ENCODE results near the gene KCNG4. TPM values are rescaled to one million over a fixed set of nuclear protein-coding genes. Genes with fewer than 3 reads are reported as not detected.

The KCNG4 gene
- total and polyA plus RNA-seq, 7 experiments from 2014 or later, result not detected

DNA sequence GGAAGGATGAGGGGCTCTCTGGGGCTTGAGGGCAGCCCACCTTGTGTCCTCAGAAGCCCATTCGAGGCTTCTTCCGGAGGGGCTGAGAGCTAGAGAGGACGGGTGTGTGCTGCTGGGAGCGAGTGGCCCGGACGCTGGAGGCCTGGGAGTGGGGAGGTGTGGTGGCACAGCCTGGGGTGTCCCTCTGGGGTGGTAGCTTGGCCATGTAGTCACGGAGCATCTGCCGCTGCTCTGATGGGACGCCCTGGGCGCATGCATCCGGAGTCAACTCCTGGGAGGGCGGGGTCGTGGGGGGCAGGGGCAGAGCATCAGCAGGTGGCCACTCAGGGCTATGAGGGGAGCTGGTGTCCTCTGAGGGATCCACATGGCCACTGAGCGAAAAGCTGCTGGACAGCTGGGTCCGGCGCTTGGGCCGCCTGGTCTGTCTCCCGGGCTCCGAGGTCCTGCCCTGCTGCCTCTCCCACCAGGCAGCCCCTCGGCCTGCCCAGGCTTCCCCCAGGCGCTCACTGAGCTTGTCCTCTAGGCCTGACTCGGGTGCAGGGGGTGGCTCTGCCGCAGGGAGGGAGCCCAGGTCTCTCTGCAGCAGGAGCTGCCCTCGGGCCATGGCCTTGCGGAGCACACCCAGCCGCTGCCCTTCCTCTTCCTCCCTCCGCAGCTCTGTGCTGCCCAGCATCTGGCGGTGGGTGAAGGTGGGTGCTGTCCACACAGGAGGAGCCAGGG, 60.8 kb downstream of the KCNG4 start:
- Histone ChIP-seq H3K27ac (ENCODE audit: low read depth, low read length) (no peak overlapping the region), H3K27me3 (ENCODE audit: control insufficient read depth in 2 of 2, insufficient read depth in 2 of 2, low read length in 2 of 2) (no peaks in the 10 kb centered on the region), H3K9me3 (ENCODE audit: control insufficient read depth in 2 of 3, low read length in 3 of 3) (no peaks in the 10 kb centered on the region), H3K36me3 (ENCODE audit: control insufficient read depth in 2 of 3, insufficient read depth in 3 of 3, low read length in 3 of 3) (peaks cover 0 to 65% (median 9%) of the 10 kb centered on the region in 3 experiments), H3K4me3 (ENCODE audit: low read length) (no peak overlapping the region), H3K4me1 (ENCODE audit: control insufficient read depth in 2 of 2, insufficient read depth in 2 of 2, low read length in 2 of 2) (no peaks in the 10 kb centered on the region)
- Mint-ChIP-seq H3K36me3 (peaks cover 0 to 15% (median 5%) of the 10 kb centered on the region in 5 donors), H3K27me3 (peaks cover 0 to 2% (median 0%) of the 10 kb centered on the region in 5 donors), H3K9me3 (no peaks in the 10 kb centered on the region), H3K4me1 (peaks cover 4 to 9% (median 8%) of the 10 kb centered on the region in 7 donors), H3K4me3 (no peak overlapping the region), H3K27ac (peak overlapping the region in 1 of 9 donors; percentile 59)
- ATAC-seq, result no peak
- intact Hi-C loops (cut with micrococcal nuclease), result no loop called here
- POLR2A ChIA-PET, result no interaction called here
- DNase-seq, result no peak
- CTCF ChIA-PET, result interaction anchor here (0.6 kb wide), 1 partner anchor 92 kb away, joined by 4 read pairs; no protein-coding TSS in a partner anchor

DNA sequence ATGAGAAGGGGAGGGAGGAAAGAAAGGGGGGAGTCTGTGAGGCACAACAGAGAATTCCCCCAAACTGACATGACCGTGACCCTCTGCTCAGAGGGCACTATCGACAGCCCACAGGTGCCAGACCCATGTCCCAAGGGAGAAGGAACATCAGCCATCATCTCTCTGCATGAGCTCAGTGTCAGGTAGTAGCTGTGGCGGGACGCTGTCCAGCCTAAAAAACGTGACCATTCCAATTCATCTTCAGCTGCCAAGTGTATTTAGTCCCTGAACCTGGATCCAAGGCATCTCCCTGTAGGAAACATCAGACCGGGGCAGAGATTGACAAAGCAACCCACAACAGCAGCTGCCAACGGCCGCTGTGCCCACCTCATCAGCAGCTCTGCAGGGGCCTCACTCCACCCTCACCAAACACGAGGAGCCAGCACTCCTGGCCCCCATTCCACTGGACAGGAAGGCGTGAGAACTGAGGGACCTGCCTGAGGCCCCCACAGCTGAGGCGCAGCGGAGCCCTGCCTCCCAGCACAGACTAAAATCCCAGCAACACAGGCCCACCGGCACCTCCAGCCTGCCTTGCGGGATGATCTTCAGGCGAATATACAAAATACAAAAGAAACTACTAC, 61.6 kb downstream of the KCNG4 start:
- ChIA-PET CTCF (interaction anchor here (0.7 kb wide), 1 partner anchor 137 kb away, joined by 3 read pairs; no protein-coding TSS in a partner anchor), POLR2A (no interaction called here)
- Mint-ChIP-seq H3K27me3 (peaks cover 0 to 2% (median 0%) of the 10 kb centered on the region in 5 donors), H3K4me3 (no peak overlapping the region), H3K9me3 (no peaks in the 10 kb centered on the region), H3K36me3 (peaks cover 0 to 13% (median 5%) of the 10 kb centered on the region in 5 donors), H3K27ac (peak overlapping the region in 1 of 9 donors; percentile 2), H3K4me1 (peaks cover 4 to 7% (median 6%) of the 10 kb centered on the region in 7 donors)
- no peak for DNase-seq
- no peaks in the 10 kb centered on the region for H3K4me1 ChIP-seq (ENCODE audit: control insufficient read depth in 2 of 2, insufficient read depth in 2 of 2, low read length in 2 of 2)
- ATAC-seq, result no peak
- H3K9me3 ChIP-seq (ENCODE audit: control insufficient read depth in 2 of 3, low read length in 3 of 3), result no peaks in the 10 kb centered on the region
- H3K27me3 ChIP-seq (ENCODE audit: control insufficient read depth in 2 of 2, insufficient read depth in 2 of 2, low read length in 2 of 2), result no peaks in the 10 kb centered on the region
- H3K36me3 ChIP-seq (ENCODE audit: control insufficient read depth in 2 of 3, insufficient read depth in 3 of 3, low read length in 3 of 3), result peaks cover 0 to 57% (median 9%) of the 10 kb centered on the region in 3 experiments
- no peak overlapping the region for H3K4me3 ChIP-seq (ENCODE audit: low read length)
- intact Hi-C loops (cut with micrococcal nuclease), result no loop called here
- no peak overlapping the region for H3K27ac ChIP-seq (ENCODE audit: low read depth, low read length)

- peaks cover 4 to 6% (median 6%) of the 10 kb centered on the region in 7 donors for H3K4me1 Mint-ChIP-seq
- Histone ChIP-seq H3K4me3 (ENCODE audit: low read length) (no peak overlapping the region), H3K9me3 (ENCODE audit: control insufficient read depth in 2 of 3, low read length in 3 of 3) (no peaks in the 10 kb centered on the region), H3K4me1 (ENCODE audit: control insufficient read depth in 2 of 2, insufficient read depth in 2 of 2, low read length in 2 of 2) (no peaks in the 10 kb centered on the region), H3K27me3 (ENCODE audit: control insufficient read depth in 2 of 2, insufficient read depth in 2 of 2, low read length in 2 of 2) (no peaks in the 10 kb centered on the region), H3K27ac (ENCODE audit: low read depth, low read length) (no peak overlapping the region), H3K36me3 (ENCODE audit: control insufficient read depth in 2 of 3, insufficient read depth in 3 of 3, low read length in 3 of 3) (peaks cover 0 to 51% (median 4%) of the 10 kb centered on the region in 3 experiments)
- H3K36me3 Mint-ChIP-seq, result peaks cover 0 to 10% (median 3%) of the 10 kb centered on the region in 5 donors
- H3K27me3 Mint-ChIP-seq, result peaks cover 0 to 2% (median 0%) of the 10 kb centered on the region in 5 donors
- peak overlapping the region in 2 of 9 donors; percentile 2 to 70 for H3K27ac Mint-ChIP-seq
- DNase-seq, result no peak
- intact Hi-C loops (cut with micrococcal nuclease), result no loop called here
- H3K9me3 Mint-ChIP-seq, result no peaks in the 10 kb centered on the region
- no peak overlapping the region for H3K4me3 Mint-ChIP-seq
- ChIA-PET POLR2A (no interaction called here), CTCF (interaction anchor here (0.7 kb wide), 1 partner anchor 137 kb away, joined by 3 read pairs; no protein-coding TSS in a partner anchor)
- no peak for ATAC-seq
Measured at GRCh38 chr16:84177741-84178073, 62.1 kb downstream of the KCNG4 start.

DNA sequence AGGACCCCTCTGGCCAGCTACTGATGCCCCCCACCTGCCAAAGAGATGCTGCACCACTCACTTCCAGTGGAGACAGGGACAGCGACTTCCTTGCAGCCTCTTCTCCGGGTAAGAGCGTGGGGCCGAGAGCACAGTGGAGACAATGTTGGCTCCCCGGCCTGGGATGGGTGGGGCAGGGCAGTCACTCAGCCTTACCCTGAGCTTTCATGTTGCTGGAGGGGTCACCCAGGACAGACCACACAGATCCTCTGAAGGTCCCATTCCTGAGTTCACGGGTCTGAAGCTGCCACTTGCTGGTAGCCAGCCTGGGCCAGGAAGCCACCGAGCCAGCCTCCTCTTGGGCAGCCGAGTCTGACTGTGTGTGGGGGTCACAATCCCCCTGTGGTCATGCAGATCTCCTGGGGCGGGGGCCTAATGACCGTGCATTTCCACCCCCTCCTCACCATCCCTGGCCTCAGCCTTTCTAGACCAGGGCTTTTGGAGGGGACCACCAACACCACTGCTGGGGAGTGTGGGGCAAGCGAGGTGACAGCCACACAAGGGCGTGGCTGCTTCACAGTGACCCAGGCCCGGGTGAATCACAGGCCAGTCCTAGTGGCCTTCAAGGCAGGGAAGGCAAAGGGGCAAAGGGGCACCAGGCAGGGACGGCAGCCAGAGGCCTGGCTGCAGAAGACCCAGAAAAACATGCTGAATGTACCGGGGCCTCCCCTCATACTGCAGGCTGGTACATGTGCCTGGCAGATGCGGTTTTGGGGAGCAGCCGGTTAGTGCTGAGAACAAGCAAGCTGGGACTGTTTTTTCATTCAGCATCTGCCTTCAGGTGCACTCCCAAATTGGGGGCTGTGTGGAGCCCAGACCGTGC, 63.4 kb downstream of the KCNG4 start:
- peaks cover 0 to 5% (median 0%) of the 10 kb centered on the region in 5 donors for H3K36me3 Mint-ChIP-seq
- H3K27ac Mint-ChIP-seq, result peak overlapping the region in 1 of 9 donors; percentile 17
- H3K9me3 Mint-ChIP-seq, result no peaks in the 10 kb centered on the region
- Histone ChIP-seq H3K27me3 (ENCODE audit: control insufficient read depth in 2 of 2, insufficient read depth in 2 of 2, low read length in 2 of 2) (no peaks in the 10 kb centered on the region), H3K9me3 (ENCODE audit: control insufficient read depth in 2 of 3, low read length in 3 of 3) (no peaks in the 10 kb centered on the region), H3K27ac (ENCODE audit: low read depth, low read length) (no peak overlapping the region), H3K4me1 (ENCODE audit: control insufficient read depth in 2 of 2, insufficient read depth in 2 of 2, low read length in 2 of 2) (no peaks in the 10 kb centered on the region), H3K36me3 (ENCODE audit: control insufficient read depth in 2 of 3, insufficient read depth in 3 of 3, low read length in 3 of 3) (peaks cover 0 to 38% (median 0%) of the 10 kb centered on the region in 3 experiments), H3K4me3 (ENCODE audit: low read length) (no peak overlapping the region)
- peaks cover 0 to 4% (median 0%) of the 10 kb centered on the region in 5 donors for H3K27me3 Mint-ChIP-seq
- peaks cover 4 to 6% (median 6%) of the 10 kb centered on the region in 7 donors for H3K4me1 Mint-ChIP-seq
- ATAC-seq, result no peak
- CTCF ChIA-PET, result interaction anchor here (0.8 to 2.8 kb wide), 5 partner anchors 88 to 251 kb away, joined by 3 to 16 read pairs (median 10); no protein-coding TSS in a partner anchor
- H3K4me3 Mint-ChIP-seq, result no peak overlapping the region
- POLR2A ChIA-PET, result interaction anchor here (0.6 kb wide), 1 partner anchor 77 kb away, joined by 3 read pairs; no protein-coding TSS in a partner anchor
- intact Hi-C loops (cut with micrococcal nuclease), result no loop called here
- no peak for DNase-seq

- no peaks in the 10 kb centered on the region for H3K36me3 Mint-ChIP-seq
- peaks cover 0 to 4% (median 0%) of the 10 kb centered on the region in 5 donors for H3K27me3 Mint-ChIP-seq
- no peaks in the 10 kb centered on the region for H3K9me3 Mint-ChIP-seq
- no peak overlapping the region for H3K27ac ChIP-seq (ENCODE audit: low read depth, low read length)
- CTCF ChIA-PET, result interaction anchor here (0.8 to 2.8 kb wide), 7 partner anchors 10 to 250 kb away, joined by 3 to 16 read pairs (median 7); no protein-coding TSS in a partner anchor
- H3K36me3 ChIP-seq (ENCODE audit: control insufficient read depth in 2 of 3, insufficient read depth in 3 of 3, low read length in 3 of 3), result peaks cover 0 to 29% (median 0%) of the 10 kb centered on the region in 3 experiments
- no peaks in the 10 kb centered on the region for H3K27me3 ChIP-seq (ENCODE audit: control insufficient read depth in 2 of 2, insufficient read depth in 2 of 2, low read length in 2 of 2)
- DNase-seq, result peak in 7 of 9 donors; percentile 26 to 63 (median 37)
- intact Hi-C loops (cut with micrococcal nuclease), result loop anchor here (1.0 kb wide), 5 partner anchors 30 to 249 kb away; partner anchors contain the start of genes DNAAF1 (in 1 of the 2), HSDL1 (in 1 of the 2) and MBTPS1 (in 1 of the 2)
- POLR2A ChIA-PET, result interaction anchor here (0.6 kb wide), 1 partner anchor 77 kb away, joined by 3 read pairs; no protein-coding TSS in a partner anchor
- no peaks in the 10 kb centered on the region for H3K9me3 ChIP-seq (ENCODE audit: control insufficient read depth in 2 of 3, low read length in 3 of 3)
- peak; percentile 86 for ATAC-seq
- H3K4me3 Mint-ChIP-seq, result no peak overlapping the region
- peak overlapping the region in 7 of 9 donors; percentile 5 to 79 (median 39) for H3K27ac Mint-ChIP-seq
- no peak overlapping the region for H3K4me3 ChIP-seq (ENCODE audit: low read length)
- peaks cover 4 to 6% (median 6%) of the 10 kb centered on the region in 7 donors for H3K4me1 Mint-ChIP-seq
- no peaks in the 10 kb centered on the region for H3K4me1 ChIP-seq (ENCODE audit: control insufficient read depth in 2 of 2, insufficient read depth in 2 of 2, low read length in 2 of 2)
Measured at GRCh38 chr16:84175350-84176081, 64.3 kb downstream of the KCNG4 start.

All from naive thymus-derived CD4-positive, alpha-beta T cell (primary cell).